Activated gamma-delta T cell treated with Interleukin-2 at 50 U/mL for 16 hours (primary cell): ENCODE results near the gene PRKCZ.

Experiments
- DNase-seq: peaks from one replicate; pipeline ENCODE4 v3.0.0-alpha.2; 2020

The PRKCZ gene

GRCh38 chr1:2046953-2047748, 3.1 kb upstream of the PRKCZ start:
- no peak for DNase-seq

GRCh38 chr1:2047749-2048729, 2.2 kb upstream of the PRKCZ start:
- DNase-seq, result no peak

- no peak for DNase-seq
Measured at GRCh38 chr1:2049225-2049717, 940 bp upstream of the PRKCZ start.

- DNase-seq, result peak; percentile 36
Measured at GRCh38 chr1:2050461-2050792, 216 bp downstream of the PRKCZ start.

GRCh38 chr1:2050793-2051682, 827 bp downstream of the PRKCZ start:
- no peak for DNase-seq

GRCh38 chr1:2052054-2052679, 2.0 kb downstream of the PRKCZ start:
- no peak for DNase-seq

- DNase-seq, result no peak
Measured at GRCh38 chr1:2052756-2053155, 2.5 kb downstream of the PRKCZ start.

GRCh38 chr1:2053217-2053616, 3.0 kb downstream of the PRKCZ start:
- no peak for DNase-seq

GRCh38 chr1:2053784-2054376, 3.7 kb downstream of the PRKCZ start:
- DNase-seq, result no peak

GRCh38 chr1:2054560-2054959, 4.3 kb downstream of the PRKCZ start:
- no peak for DNase-seq

- DNase-seq, result no peak
Measured at GRCh38 chr1:2055911-2056575, 5.8 kb downstream of the PRKCZ start.

- no peak for DNase-seq
Measured at GRCh38 chr1:2056955-2057590, 6.9 kb downstream of the PRKCZ start.

- no peak for DNase-seq
Measured at GRCh38 chr1:2059290-2059953, 9.2 kb downstream of the PRKCZ start.

- DNase-seq, result no peak
Measured at GRCh38 chr1:2060072-2060471, 9.9 kb downstream of the PRKCZ start.

- DNase-seq, result no peak
Measured at GRCh38 chr1:2060535-2060934, 10.3 kb downstream of the PRKCZ start.

- DNase-seq, result no peak
Measured at GRCh38 chr1:2061065-2061778, 11.0 kb downstream of the PRKCZ start.

GRCh38 chr1:2065699-2066098, 15.5 kb downstream of the PRKCZ start:
- no peak for DNase-seq

- DNase-seq, result no peak
Measured at GRCh38 chr1:2067393-2067792, 17.2 kb downstream of the PRKCZ start.

GRCh38 chr1:2067981-2068380, 17.8 kb downstream of the PRKCZ start:
- DNase-seq, result no peak

- no peak for DNase-seq
Measured at GRCh38 chr1:2068951-2069350, 18.7 kb downstream of the PRKCZ start.
